Mesenchymal stem cell (in vitro differentiated cells and primary cell): ENCODE data around the gene ACKR2.

Experiments used
- DNase-seq: peaks from one replicate; pipeline ENCODE4 v3.0.0-alpha.2; 2013
- H2AFZ ChIP-seq: one replicate; pipeline ENCODE4 v1.6.1; 2013; ENCODE audit warnings: low read depth, mild to moderate bottlenecking, control low read depth, inconsistent platforms, low read length, moderate library complexity
- H2AK5ac ChIP-seq: 2 replicates; pipeline ENCODE4 v1.6.1; 2013; ENCODE audit warnings: low read length, moderate library complexity, mild to moderate bottlenecking, inconsistent platforms; ENCODE audit not compliant: severe bottlenecking
- H2BK120ac ChIP-seq: one replicate; pipeline ENCODE4 v1.6.1; 2013; ENCODE audit warnings: low read depth, mild to moderate bottlenecking, inconsistent platforms, low read length, moderate library complexity
- H2BK12ac ChIP-seq, 2 experiments: one replicate each; pipeline ENCODE4 v1.6.1; 2013; ENCODE audit warnings: inconsistent platforms in 2 of 2, low read length in 2 of 2, mild to moderate bottlenecking in 2 of 2, moderate library complexity in 2 of 2, control low read depth in 1 of 2
- H2BK15ac ChIP-seq: one replicate; pipeline ENCODE4 v1.6.1; 2013; ENCODE audit warnings: mild to moderate bottlenecking, low read depth, inconsistent platforms; ENCODE audit not compliant: poor library complexity, severe bottlenecking
- H2BK5ac ChIP-seq: 2 replicates; pipeline ENCODE4 v1.6.1; 2013; ENCODE audit warnings: low read depth, mild to moderate bottlenecking, low read length, control low read depth, inconsistent platforms; ENCODE audit not compliant: poor library complexity, severe bottlenecking
- H3K14ac ChIP-seq, 2 experiments: one replicate each; pipeline ENCODE4 v1.6.1; 2013; ENCODE audit warnings: inconsistent platforms in 2 of 2, low read length in 2 of 2, control low read depth in 1 of 2, mild to moderate bottlenecking in 1 of 2, moderate library complexity in 1 of 2
- H3K18ac ChIP-seq, 2 experiments: one replicate each; pipeline ENCODE4 v1.6.1; 2013; ENCODE audit warnings: inconsistent platforms in 2 of 2, low read length in 2 of 2, control low read depth in 1 of 2, low read depth in 1 of 2, mild to moderate bottlenecking in 1 of 2
- H3K23ac ChIP-seq, 2 experiments: one replicate each; pipeline ENCODE4 v1.6.1; 2013; ENCODE audit warnings: inconsistent platforms in 2 of 2, low read length in 2 of 2, mild to moderate bottlenecking in 2 of 2, moderate library complexity in 2 of 2, control low read depth in 1 of 2
- H3K27ac ChIP-seq: 2 replicates; pipeline ENCODE4 v1.5.1; 2013; ENCODE audit warnings: mild to moderate bottlenecking, moderate library complexity, low read length, control low read depth, inconsistent platforms; ENCODE audit not compliant: poor library complexity, severe bottlenecking
- H3K27me3 ChIP-seq, 2 experiments: 2 replicates each; pipeline versions ENCODE4 v1.6.1 to v1.7.0; 2013; ENCODE audit warnings: low read length in 2 of 2, mild to moderate bottlenecking in 2 of 2, moderate library complexity in 2 of 2, control low read depth in 1 of 2, inconsistent platforms in 1 of 2; ENCODE audit not compliant: control insufficient read depth in 1 of 2, insufficient read depth in 1 of 2
- H3K36me3 ChIP-seq, 2 experiments: 2 replicates each; pipeline versions ENCODE4 v1.6.1 to v1.7.0; 2013; ENCODE audit warnings: low read length in 2 of 2, control low read depth in 1 of 2, inconsistent platforms in 1 of 2, low read depth in 1 of 2, mild to moderate bottlenecking in 1 of 2; ENCODE audit not compliant: insufficient read depth in 2 of 2, control insufficient read depth in 1 of 2
- H3K4ac ChIP-seq, 2 experiments: one replicate each; pipeline ENCODE4 v1.6.1; 2013; ENCODE audit warnings: inconsistent platforms in 2 of 2, low read length in 2 of 2, mild to moderate bottlenecking in 2 of 2, moderate library complexity in 2 of 2, control low read depth in 1 of 2, low read depth in 1 of 2
- H3K4me1 ChIP-seq: 2 replicates; pipeline ENCODE4 v1.6.1; 2013; ENCODE audit warnings: low read depth, low read length, control low read depth; ENCODE audit not compliant: control insufficient read depth, insufficient read depth
- H3K4me2 ChIP-seq: 2 replicates; pipeline ENCODE4 v1.6.1; 2013; ENCODE audit warnings: low read length, mild to moderate bottlenecking, inconsistent platforms; ENCODE audit not compliant: poor library complexity, severe bottlenecking
- H3K4me3 ChIP-seq, 2 experiments: 2 replicates each; pipeline versions ENCODE4 v1.5.1 to v1.7.0; 2013; ENCODE audit warnings: low read length in 2 of 2, mild to moderate bottlenecking in 2 of 2, control low read depth in 1 of 2, low read depth in 1 of 2; ENCODE audit not compliant: insufficient read depth in 1 of 2
- H3K79me1 ChIP-seq: replicated peaks from 2 replicates; pipeline ENCODE4 v1.6.1; 2013; ENCODE audit warnings: mild to moderate bottlenecking, control low read depth, low read length, inconsistent platforms; ENCODE audit not compliant: poor library complexity, severe bottlenecking
- H3K9ac ChIP-seq: 2 replicates; pipeline ENCODE4 v1.7.0; 2013; ENCODE audit warnings: mild to moderate bottlenecking, low read length, moderate library complexity
- H3K9me3 ChIP-seq: 2 replicates; pipeline ENCODE4 v1.7.0; 2013; ENCODE audit warnings: mild to moderate bottlenecking, low read length; ENCODE audit not compliant: control insufficient read depth
- H4K8ac ChIP-seq: one replicate; pipeline ENCODE4 v1.6.1; 2013; ENCODE audit warnings: inconsistent platforms, mild to moderate bottlenecking, low read length, moderate library complexity
- H4K91ac ChIP-seq: one replicate; pipeline ENCODE4 v1.6.1; 2013; ENCODE audit warnings: mild to moderate bottlenecking, low read length, inconsistent platforms
- WGBS: methylation state at CpG from one replicate; pipeline ENCODE4 v1.1.7; 2013; ENCODE audit warnings: mixed read lengths; 5-methylcytosine and 5-hydroxymethylcytosine counted together

The ACKR2 gene

GRCh38 chr3:42876940-42877720 lies 67.9 kb downstream of the ACKR2 start:
- Histone ChIP-seq H3K4me1 (peaks cover 7% of the 10 kb centered on the region), H2BK120ac (no peak overlapping the region), H3K27ac (no peak overlapping the region), H3K36me3 (no peaks in the 10 kb centered on the region), H4K8ac (no peak overlapping the region), H3K79me1 (no peaks in the 10 kb centered on the region), H4K91ac (no peak overlapping the region), H3K9me3 (no peaks in the 10 kb centered on the region), H2AFZ (no peak overlapping the region), H3K4me2 (no peak overlapping the region), H2AK5ac (no peak overlapping the region), H3K14ac (no peak overlapping the region), H3K18ac (no peak overlapping the region), H3K23ac (no peak overlapping the region), H3K4ac (no peak overlapping the region), H3K4me3 (no peak overlapping the region), H2BK12ac (no peak overlapping the region), H3K9ac (no peak overlapping the region), H2BK5ac (no peak overlapping the region), H2BK15ac (no peak overlapping the region), H3K27me3 (peaks cover 13 to 20% of the 10 kb centered on the region in 2 experiments)
- DNase-seq: no peak
- WGBS: 65% methylated on average over 6 of the region's 7 CpGs

GRCh38 chr3:42877881-42878280 lies 68.6 kb downstream of the ACKR2 start:
- H3K9me3 ChIP-seq: no peaks in the 10 kb centered on the region
- H3K4ac ChIP-seq: no peak overlapping the region
- no peaks in the 10 kb centered on the region for H3K36me3 ChIP-seq
- H2AK5ac ChIP-seq: no peak overlapping the region
- H4K8ac ChIP-seq: no peak overlapping the region
- H3K9ac ChIP-seq: no peak overlapping the region
- H2BK5ac ChIP-seq: no peak overlapping the region
- no peaks in the 10 kb centered on the region for H3K79me1 ChIP-seq
- H4K91ac ChIP-seq: no peak overlapping the region
- no peak overlapping the region for H2BK15ac ChIP-seq
- H3K23ac ChIP-seq: no peak overlapping the region
- peaks cover 7% of the 10 kb centered on the region for H3K4me1 ChIP-seq
- no peak overlapping the region for H3K4me2 ChIP-seq
- H3K27me3 ChIP-seq: peaks cover 9 to 20% of the 10 kb centered on the region in 2 experiments
- no peak overlapping the region for H2BK120ac ChIP-seq
- no peak overlapping the region for H3K4me3 ChIP-seq
- no peak overlapping the region for H2BK12ac ChIP-seq
- no peak overlapping the region for H3K14ac ChIP-seq
- DNase-seq: no peak
- no peak overlapping the region for H2AFZ ChIP-seq
- no CpG with 5 or more reads among the region's 2 CpGs for WGBS
- H3K18ac ChIP-seq: no peak overlapping the region
- H3K27ac ChIP-seq: no peak overlapping the region

GRCh38 chr3:42880183-42880582 lies 70.9 kb downstream of the ACKR2 start:
- Histone ChIP-seq H3K4me1 (peaks cover 7% of the 10 kb centered on the region), H2BK120ac (no peak overlapping the region), H2AFZ (peak overlapping the region; percentile 75), H4K8ac (no peak overlapping the region), H2BK15ac (no peak overlapping the region), H3K4ac (no peak overlapping the region), H3K36me3 (no peaks in the 10 kb centered on the region), H3K14ac (no peak overlapping the region), H3K79me1 (no peaks in the 10 kb centered on the region), H3K4me3 (peak overlapping the region in 1 of 2 experiments; percentile 80), H3K18ac (peak overlapping the region in 1 of 2 experiments; percentile 97), H2BK5ac (no peak overlapping the region), H3K27me3 (peaks cover 9 to 11% of the 10 kb centered on the region in 2 experiments), H3K9ac (peak overlapping the region; percentile 90), H3K27ac (no peak overlapping the region), H2BK12ac (no peak overlapping the region), H3K4me2 (no peak overlapping the region), H4K91ac (no peak overlapping the region), H2AK5ac (no peak overlapping the region), H3K9me3 (no peaks in the 10 kb centered on the region), H3K23ac (no peak overlapping the region)
- no peak for DNase-seq
- WGBS: 93% methylated on average over 9 of the region's 9 CpGs

- peak overlapping the region; percentile 50 to 97 for H3K18ac ChIP-seq
- no peaks in the 10 kb centered on the region for H3K36me3 ChIP-seq
- H4K8ac ChIP-seq: peak overlapping the region; percentile 89
- H2AK5ac ChIP-seq: no peak overlapping the region
- H3K27me3 ChIP-seq: peaks cover 9 to 11% of the 10 kb centered on the region in 2 experiments
- no peak overlapping the region for H2BK15ac ChIP-seq
- H3K4me1 ChIP-seq: peaks cover 7% of the 10 kb centered on the region
- H3K4me2 ChIP-seq: peak overlapping the region; percentile 65
- 7% methylated on average over 50 of the region's 61 CpGs for WGBS
- H3K9ac ChIP-seq: peak overlapping the region; percentile 90
- peak overlapping the region in 1 of 2 experiments; percentile 16 for H3K23ac ChIP-seq
- no peak overlapping the region for H3K27ac ChIP-seq
- peak overlapping the region; percentile 57 to 80 for H3K4me3 ChIP-seq
- H2AFZ ChIP-seq: peak overlapping the region; percentile 75
- no peak overlapping the region for H2BK12ac ChIP-seq
- H3K79me1 ChIP-seq: no peaks in the 10 kb centered on the region
- H2BK5ac ChIP-seq: no peak overlapping the region
- peak overlapping the region in 1 of 2 experiments; percentile 17 for H3K4ac ChIP-seq
- peak overlapping the region; percentile 52 for H4K91ac ChIP-seq
- no peaks in the 10 kb centered on the region for H3K9me3 ChIP-seq
- peak overlapping the region in 1 of 2 experiments; percentile 72 for H3K14ac ChIP-seq
- peak; percentile 76 for DNase-seq
- no peak overlapping the region for H2BK120ac ChIP-seq
Observed at GRCh38 chr3:42880601-42881451, 71.6 kb downstream of the ACKR2 start.
